Naive thymus-derived CD8-positive, alpha-beta T cell (primary cell): ENCODE measurements around the gene CRTAC1. TPM values are rescaled to one million over a fixed set of nuclear protein-coding genes. Genes with fewer than 3 reads are reported as not detected.

Experiments
- ATAC-seq, 2 donors: fragments of 150-1000 bp; cut with Tn5 transposase in 1 of 2; sonication (Bioruptor Pico), chemical (Tn5 transposase) in 1 of 2; 1 replicate in 1 of 2; 2 replicates in 1 of 2; pipeline ENCODE4 v1.10.0; 2021; ENCODE audit warnings: mild to moderate bottlenecking in 2 of 2, moderate library complexity in 2 of 2
- POLR2A ChIA-PET: fragments of 350-600 bp; sonication (Branson Sonifier 250); formaldehyde crosslinking; loops from one replicate; lab custom pipeline; 2021; ENCODE audit warnings: antibody characterized with exemption; lab: Charles Lee
- DNase-seq, 10 donors: peaks; one replicate each; pipeline versions ENCODE4 v3.0.0 to v3.0.0-alpha.2; 2020 to 2022
- H3K27ac Mint-ChIP-seq, 10 donors: one replicate each; pipeline ENCODE4 v1.8.0; 2020 to 2022; ENCODE audit warnings: mild to moderate bottlenecking in 10 of 10, mixed read lengths in 10 of 10, moderate library complexity in 4 of 10, inconsistent platforms in 1 of 10
- H3K27me3 Mint-ChIP-seq, 5 donors: one replicate each; pipeline ENCODE4 v1.8.0; 2021 to 2022; ENCODE audit warnings: mixed read lengths in 5 of 5
- H3K36me3 Mint-ChIP-seq, 3 donors: one replicate each; pipeline ENCODE4 v1.8.0; 2020 to 2022; ENCODE audit warnings: mixed read lengths in 3 of 3, mild to moderate bottlenecking in 2 of 3, inconsistent platforms in 1 of 3
- H3K4me1 Mint-ChIP-seq, 4 donors: one replicate each; pipeline ENCODE4 v1.8.0; 2021 to 2022; ENCODE audit warnings: mixed read lengths in 4 of 4
- H3K4me3 Mint-ChIP-seq, 10 donors: one replicate each; pipeline ENCODE4 v1.8.0; 2020 to 2022; ENCODE audit warnings: mild to moderate bottlenecking in 10 of 10, mixed read lengths in 10 of 10, moderate library complexity in 6 of 10, inconsistent platforms in 1 of 10
- H3K9me3 Mint-ChIP-seq, 9 donors: one replicate each; pipeline ENCODE4 v1.8.0; 2020 to 2022; ENCODE audit warnings: mixed read lengths in 9 of 9, mild to moderate bottlenecking in 3 of 9, inconsistent platforms in 1 of 9, moderate library complexity in 1 of 9
- polyA plus RNA-seq, 3 donors: library from polyadenylated mRNA; unstranded; fragments of 300-500 nt; fragmentation: Illumina TruSeq; gene quantifications; one replicate each; pipeline ENCODE4 v1.2.3, GENCODE V29; 2021
- total RNA-seq, 8 experiments: library from RNA in 2 of 8; stranded (reverse) in 2 of 8; gene quantifications; one replicate each; pipeline ENCODE4 v1.2.3 and lab custom pipeline; 2021 to 2026

Gene CRTAC1
- total and polyA plus RNA-seq, 5 experiments from 2014 or later: not detected

DNA sequence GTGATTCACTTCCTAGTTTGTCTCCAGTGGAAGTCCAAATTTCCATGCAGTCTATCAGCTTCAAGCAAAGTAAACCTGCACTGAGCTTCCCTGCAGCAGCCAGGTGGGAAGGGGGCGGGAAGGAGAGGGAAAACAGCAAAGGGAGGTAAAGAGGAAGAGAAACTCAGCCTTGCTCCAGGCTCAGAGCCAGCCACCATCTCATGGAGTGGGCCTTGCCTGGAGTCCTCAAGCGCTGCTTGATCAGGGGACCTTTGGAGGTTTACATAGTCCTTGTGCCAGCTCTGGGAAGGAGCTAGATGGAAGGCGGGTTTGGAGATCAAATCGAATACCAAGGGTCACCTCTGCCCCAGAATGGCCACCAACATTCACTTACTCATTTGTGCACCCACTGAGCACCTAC, 7.4 kb downstream of the CRTAC1 start:
- Mint-ChIP-seq H3K27me3 (peaks cover 14 to 49% (median 37%) of the 10 kb centered on the region in 5 donors), H3K9me3 (no peaks in the 10 kb centered on the region)
- ATAC-seq: no peak

DNA sequence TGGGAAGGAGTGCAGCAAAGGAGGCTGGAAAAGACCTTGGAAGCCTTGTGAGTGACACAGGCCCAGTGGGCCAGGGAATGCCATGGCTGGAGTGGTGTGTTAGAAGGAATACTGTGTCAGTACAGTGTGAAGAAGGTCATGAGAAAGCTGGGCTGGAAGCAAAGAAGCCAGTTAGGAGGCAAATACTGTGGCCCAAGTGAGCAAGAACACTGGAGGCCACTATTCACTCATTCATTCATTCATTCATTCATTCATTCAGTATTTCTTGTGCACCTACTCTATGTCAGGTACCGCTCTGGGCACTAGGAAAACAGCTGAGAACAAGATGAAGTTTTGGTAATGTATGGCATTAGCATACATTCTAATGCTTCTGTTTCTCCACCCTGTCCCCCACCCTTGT, 9.6 kb downstream of the CRTAC1 start:
- Mint-ChIP-seq H3K4me3 (no peak overlapping the region), H3K27ac (no peak overlapping the region), H3K27me3 (peaks cover 11 to 41% (median 30%) of the 10 kb centered on the region in 5 donors), H3K4me1 (no peaks in the 10 kb centered on the region), H3K9me3 (no peaks in the 10 kb centered on the region), H3K36me3 (no peaks in the 10 kb centered on the region)
- POLR2A ChIA-PET: no interaction called here
- no peak for ATAC-seq
- no peak for DNase-seq

More for the DNA sequence above, 7.4 kb downstream of the CRTAC1 start:
- Mint-ChIP-seq H3K36me3 (no peaks in the 10 kb centered on the region), H3K27ac (no peak overlapping the region), H3K4me3 (no peak overlapping the region), H3K4me1 (peaks cover 0 to 2% (median 0%) of the 10 kb centered on the region in 4 donors)
- POLR2A ChIA-PET: no interaction called here
- DNase-seq: no peak

DNA sequence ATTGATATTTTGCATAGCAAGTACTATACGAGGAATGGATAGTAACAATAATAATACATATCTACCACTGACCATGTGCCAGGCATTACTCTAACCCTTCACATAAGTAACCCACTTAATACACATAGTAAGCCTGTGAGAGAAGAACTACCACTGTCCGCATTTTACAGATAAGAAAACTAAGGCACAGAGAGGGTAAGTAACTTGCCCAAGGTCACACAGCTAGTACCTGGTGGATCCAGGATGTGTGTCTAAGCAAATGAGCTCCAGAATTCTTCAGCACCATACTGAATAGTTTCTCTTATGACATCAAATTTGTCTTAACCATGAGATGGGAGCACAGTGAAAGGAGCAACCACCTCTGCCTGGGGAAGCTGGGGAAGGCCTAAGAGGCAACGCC, 10.2 kb downstream of the CRTAC1 start:
- Mint-ChIP-seq H3K27ac (no peak overlapping the region), H3K9me3 (no peaks in the 10 kb centered on the region), H3K36me3 (no peaks in the 10 kb centered on the region), H3K27me3 (peaks cover 11 to 40% (median 26%) of the 10 kb centered on the region in 5 donors), H3K4me1 (no peaks in the 10 kb centered on the region), H3K4me3 (no peak overlapping the region)
- no peak for ATAC-seq
- no peak for DNase-seq
- POLR2A ChIA-PET: no interaction called here

DNA sequence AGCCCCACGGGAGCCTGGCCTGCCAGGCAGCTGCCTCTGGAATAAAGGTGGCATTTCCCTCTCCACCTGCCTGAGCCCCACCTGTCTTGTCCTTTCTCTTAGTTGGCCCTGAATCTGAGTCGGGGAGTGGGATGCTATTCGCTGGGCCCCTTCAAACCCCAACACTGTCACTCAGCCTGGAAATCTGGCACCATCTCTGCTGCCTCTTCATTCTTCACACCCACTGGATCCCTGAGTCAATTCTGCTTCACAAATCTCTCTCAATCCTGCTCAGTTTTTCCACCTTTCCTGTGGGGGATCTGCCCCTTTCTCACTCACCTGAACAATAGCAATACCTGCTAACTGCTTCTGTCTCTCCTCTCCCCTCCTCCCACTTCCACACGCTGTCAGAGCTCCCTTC, 10.6 kb downstream of the CRTAC1 start:
- POLR2A ChIA-PET: no interaction called here
- Mint-ChIP-seq H3K36me3 (no peaks in the 10 kb centered on the region), H3K9me3 (no peaks in the 10 kb centered on the region), H3K27ac (no peak overlapping the region), H3K4me1 (no peaks in the 10 kb centered on the region), H3K4me3 (no peak overlapping the region), H3K27me3 (peaks cover 8 to 36% (median 22%) of the 10 kb centered on the region in 5 donors)
- ATAC-seq: no peak
- DNase-seq: no peak

DNA sequence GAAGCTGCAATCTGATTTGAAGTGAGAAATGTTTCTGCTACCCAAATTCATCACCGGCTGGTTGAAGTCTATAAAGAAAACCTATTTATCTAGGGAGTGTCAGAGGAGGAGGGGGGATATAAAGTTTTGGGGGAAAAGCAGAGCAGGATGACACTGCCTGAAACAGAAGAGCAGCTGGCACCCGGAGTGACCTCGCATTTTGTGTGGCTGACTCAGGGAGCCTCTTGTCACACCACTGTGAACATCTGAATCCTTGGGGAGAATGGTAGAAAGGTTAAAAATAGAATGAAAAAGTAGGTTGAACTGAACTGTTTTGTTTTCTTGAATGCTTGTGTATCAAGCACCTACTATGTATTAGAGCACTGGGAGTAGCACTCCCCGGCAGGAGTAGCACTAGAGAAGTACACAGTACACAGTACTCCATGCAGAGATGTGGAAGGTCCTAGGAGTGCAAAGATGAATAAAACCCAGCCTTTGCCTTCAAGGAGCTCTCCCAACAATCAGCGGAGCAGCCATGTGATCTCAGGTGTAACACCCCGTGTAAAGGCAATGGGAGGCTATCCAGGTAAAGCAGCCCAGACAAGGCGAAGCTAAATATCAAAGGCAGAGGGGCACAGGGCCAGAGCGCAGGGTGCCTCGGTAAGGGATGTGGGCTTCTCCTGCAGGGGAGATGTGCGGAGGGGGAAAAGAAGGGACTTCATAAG, 13.5 kb downstream of the CRTAC1 start:
- POLR2A ChIA-PET: no interaction called here

DNA sequence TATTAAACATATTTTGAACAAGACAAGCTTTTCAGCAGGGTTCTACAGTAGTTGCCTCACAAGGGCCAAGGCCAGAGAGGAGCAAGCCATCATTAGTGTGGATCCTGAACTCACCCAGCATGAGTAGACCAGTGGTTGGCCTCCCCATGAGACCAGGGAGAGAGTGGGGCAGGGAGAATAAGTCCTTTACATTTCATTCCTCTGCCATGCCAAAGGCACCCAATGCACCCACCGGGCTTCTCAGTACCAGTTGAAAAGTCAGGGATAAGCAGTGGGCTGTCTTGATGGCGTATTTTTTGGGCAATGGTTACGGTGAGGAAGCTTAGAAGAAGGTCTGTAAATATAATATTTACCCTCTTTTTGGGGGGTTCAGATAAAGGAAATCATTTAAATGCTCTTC, 16.6 kb downstream of the CRTAC1 start:
- Mint-ChIP-seq H3K9me3 (no peaks in the 10 kb centered on the region), H3K27ac (no peak overlapping the region), H3K36me3 (no peaks in the 10 kb centered on the region), H3K4me3 (no peak overlapping the region), H3K27me3 (peaks cover 10 to 46% (median 27%) of the 10 kb centered on the region in 5 donors), H3K4me1 (no peaks in the 10 kb centered on the region)
- POLR2A ChIA-PET: no interaction called here
- ATAC-seq (no peak), DNase-seq (no peak)

More for the DNA sequence above, 13.5 kb downstream of the CRTAC1 start:
- Mint-ChIP-seq H3K4me1 (no peaks in the 10 kb centered on the region), H3K36me3 (no peaks in the 10 kb centered on the region), H3K9me3 (no peaks in the 10 kb centered on the region), H3K27me3 (peaks cover 11 to 49% (median 22%) of the 10 kb centered on the region in 5 donors), H3K4me3 (no peak overlapping the region), H3K27ac (no peak overlapping the region)
- ATAC-seq (no peak), DNase-seq (no peak)

DNA sequence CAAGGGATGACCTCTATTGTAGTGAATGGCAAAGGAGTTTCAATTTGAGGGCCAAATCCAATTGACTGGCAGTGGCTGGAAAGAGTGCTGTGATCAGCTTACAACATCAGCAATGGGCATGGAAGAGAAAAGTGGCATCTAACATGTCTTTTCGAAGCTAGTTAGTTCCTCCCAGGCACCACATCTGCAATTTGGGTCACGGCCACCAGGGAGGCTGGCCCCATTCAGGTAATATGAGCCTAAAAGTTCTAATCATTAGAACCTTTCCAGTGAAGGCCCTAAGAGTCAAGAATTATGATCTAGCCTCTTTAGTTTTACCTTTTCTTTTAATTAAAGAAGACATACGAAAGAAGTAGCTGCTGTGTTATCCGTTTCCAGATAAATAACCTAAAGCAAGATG, 17.3 kb downstream of the CRTAC1 start:
- no peak overlapping the region for H3K4me3 Mint-ChIP-seq
- H3K4me1 Mint-ChIP-seq: no peaks in the 10 kb centered on the region
- DNase-seq (no peak), ATAC-seq (no peak)
- H3K9me3 Mint-ChIP-seq: no peaks in the 10 kb centered on the region
- peaks cover 10 to 53% (median 31%) of the 10 kb centered on the region in 5 donors for H3K27me3 Mint-ChIP-seq
- H3K27ac Mint-ChIP-seq: no peak overlapping the region
- POLR2A ChIA-PET: no interaction called here
- H3K36me3 Mint-ChIP-seq: no peaks in the 10 kb centered on the region

DNA sequence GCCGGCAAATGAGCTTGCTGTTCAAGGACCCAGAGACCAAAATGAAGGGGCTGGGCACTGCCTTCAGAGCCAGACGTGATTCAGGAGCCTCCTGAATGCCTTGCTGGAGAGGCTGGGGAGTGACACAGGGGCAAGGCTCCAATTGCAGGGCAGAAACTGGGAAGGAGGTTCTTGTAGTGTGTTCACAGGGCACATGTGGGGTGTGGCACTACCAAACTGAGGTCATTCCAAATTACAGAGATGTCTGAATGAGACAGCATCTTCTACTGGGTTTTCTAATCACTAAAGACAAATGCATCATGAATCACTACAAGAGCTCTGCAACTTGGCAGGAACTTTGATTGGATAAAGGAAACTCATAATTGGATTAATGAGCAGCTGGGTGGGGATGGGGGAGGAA, 17.8 kb downstream of the CRTAC1 start:
- POLR2A ChIA-PET: no interaction called here
- no peak overlapping the region for H3K27ac Mint-ChIP-seq
- H3K27me3 Mint-ChIP-seq: peaks cover 10 to 58% (median 36%) of the 10 kb centered on the region in 5 donors
- ATAC-seq: no peak
- H3K4me3 Mint-ChIP-seq: no peak overlapping the region
- no peaks in the 10 kb centered on the region for H3K9me3 Mint-ChIP-seq
- H3K36me3 Mint-ChIP-seq: no peaks in the 10 kb centered on the region
- no peaks in the 10 kb centered on the region for H3K4me1 Mint-ChIP-seq
- no peak for DNase-seq

DNA sequence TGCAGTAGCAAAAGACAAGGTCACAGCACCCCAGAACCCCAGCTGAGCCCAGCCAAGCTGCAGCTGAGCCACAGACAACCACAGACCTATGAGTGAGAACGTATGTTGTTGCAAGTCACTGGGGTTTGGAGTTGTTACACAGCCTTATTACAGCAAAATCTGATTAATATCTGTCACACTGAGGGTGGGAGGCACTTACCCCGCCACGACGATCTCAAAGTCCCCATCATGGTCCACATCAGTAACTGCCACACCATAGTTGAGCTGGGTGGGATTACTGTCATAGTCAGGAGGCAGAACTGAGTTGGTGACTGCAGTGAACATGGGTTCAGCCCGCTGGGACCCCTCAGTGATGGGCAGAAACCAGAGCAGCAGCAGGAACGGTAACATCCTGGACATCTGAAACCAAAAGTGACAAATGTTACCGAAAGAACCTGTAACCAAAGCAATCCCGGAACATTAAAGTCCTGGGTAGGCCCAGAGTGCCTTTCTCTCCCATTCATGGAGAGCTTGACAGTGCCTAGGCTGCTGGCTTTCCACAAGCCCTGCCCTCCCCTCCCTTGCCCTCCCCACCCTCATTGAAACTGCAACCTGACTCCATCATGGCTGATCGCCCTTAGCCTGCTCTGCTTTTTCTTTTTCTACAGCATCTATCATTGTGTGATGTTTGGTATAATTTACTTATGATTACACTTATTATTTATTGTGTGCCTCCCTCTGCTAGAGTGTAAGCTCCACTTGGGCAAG, 19.3 kb downstream of the CRTAC1 start:
- Mint-ChIP-seq H3K9me3 (no peaks in the 10 kb centered on the region), H3K4me3 (no peak overlapping the region), H3K27ac (no peak overlapping the region), H3K27me3 (peaks cover 15 to 59% (median 38%) of the 10 kb centered on the region in 5 donors), H3K4me1 (peaks cover 4 to 6% (median 5%) of the 10 kb centered on the region in 4 donors), H3K36me3 (no peaks in the 10 kb centered on the region)
- POLR2A ChIA-PET: no interaction called here
- DNase-seq: no peak
- no peak for ATAC-seq

DNA sequence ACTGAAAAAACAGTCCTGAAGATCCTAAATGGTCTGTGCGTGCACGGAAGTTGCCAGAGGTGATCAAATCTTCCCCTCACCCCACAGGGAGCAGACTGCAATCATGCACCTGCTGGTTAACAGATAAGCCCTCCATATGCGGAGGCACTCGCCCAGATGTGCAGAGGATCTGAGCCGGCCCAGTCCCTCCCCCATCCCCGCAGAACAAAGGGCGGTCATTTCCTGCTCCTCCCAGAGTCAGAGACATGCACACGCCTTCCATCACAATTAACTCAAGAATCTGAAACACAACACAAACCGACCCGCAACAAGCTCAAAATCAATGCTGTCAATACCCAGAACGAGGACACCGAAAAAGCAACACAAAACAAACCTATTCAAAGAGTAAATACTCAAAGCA, 24.2 kb downstream of the CRTAC1 start:
- H3K27ac Mint-ChIP-seq: no peak overlapping the region
- no peaks in the 10 kb centered on the region for H3K9me3 Mint-ChIP-seq
- peaks cover 11 to 28% (median 14%) of the 10 kb centered on the region in 5 donors for H3K27me3 Mint-ChIP-seq
- H3K36me3 Mint-ChIP-seq: no peaks in the 10 kb centered on the region
- peaks cover 4 to 8% (median 7%) of the 10 kb centered on the region in 4 donors for H3K4me1 Mint-ChIP-seq
- peak overlapping the region in 1 of 10 donors; percentile 0 for H3K4me3 Mint-ChIP-seq
- ATAC-seq (no peak), DNase-seq (no peak)
- POLR2A ChIA-PET: no interaction called here

DNA sequence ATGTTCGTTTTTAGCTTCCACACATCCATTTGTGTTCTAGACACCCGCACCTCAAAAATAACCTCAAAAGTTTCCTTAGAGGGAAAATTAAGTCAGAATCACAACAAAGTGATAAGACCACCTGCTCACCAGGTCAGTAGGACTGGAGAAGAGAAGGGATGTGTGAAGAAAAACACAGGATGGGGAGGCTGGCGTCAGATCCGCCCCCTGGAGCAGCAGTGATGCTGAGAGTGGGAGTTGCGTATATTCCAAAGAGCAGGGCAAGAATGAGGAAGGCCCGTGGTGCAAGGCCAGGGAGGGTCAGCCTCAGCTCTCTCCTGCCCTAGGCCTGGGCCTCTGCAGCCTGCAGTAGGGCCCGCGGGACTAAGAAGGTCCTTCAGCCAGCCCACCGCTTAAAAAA, 28.7 kb downstream of the CRTAC1 start:
- peaks cover 0 to 16% (median 9%) of the 10 kb centered on the region in 9 donors for H3K9me3 Mint-ChIP-seq
- ATAC-seq: no peak
- no peak for DNase-seq
- H3K4me3 Mint-ChIP-seq: no peak overlapping the region
- POLR2A ChIA-PET: no interaction called here
- no peak overlapping the region for H3K27ac Mint-ChIP-seq
- peaks cover 5 to 11% (median 8%) of the 10 kb centered on the region in 5 donors for H3K27me3 Mint-ChIP-seq
- peaks cover 4 to 8% (median 7%) of the 10 kb centered on the region in 4 donors for H3K4me1 Mint-ChIP-seq
- peaks cover 0 to 15% (median 0%) of the 10 kb centered on the region in 3 donors for H3K36me3 Mint-ChIP-seq

DNA sequence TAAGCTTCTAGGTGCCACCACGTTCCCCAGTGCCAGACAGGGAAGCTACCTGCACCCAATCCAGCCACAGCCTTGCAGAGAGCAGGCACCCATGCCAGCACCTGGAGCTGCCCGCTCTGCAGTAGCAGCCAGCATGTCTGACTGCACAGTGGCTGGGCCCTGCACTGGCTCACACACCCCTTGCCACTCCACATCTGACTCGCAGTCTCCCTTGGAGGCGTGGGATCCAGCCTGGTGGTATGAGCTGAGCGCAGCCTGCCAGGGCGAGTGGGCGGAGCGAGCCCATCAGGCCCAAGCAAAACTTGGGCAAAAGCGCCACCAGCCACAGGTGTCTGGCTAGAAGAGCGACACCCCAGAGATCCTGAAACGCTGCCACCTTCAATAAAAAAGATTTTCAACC, 30.1 kb downstream of the CRTAC1 start:
- POLR2A ChIA-PET: no interaction called here
- Mint-ChIP-seq H3K27ac (peak overlapping the region in 1 of 10 donors; percentile 29), H3K4me3 (no peak overlapping the region), H3K27me3 (peaks cover 0 to 6% (median 1%) of the 10 kb centered on the region in 5 donors), H3K36me3 (peaks cover 0 to 15% (median 0%) of the 10 kb centered on the region in 3 donors), H3K9me3 (peaks cover 0 to 19% (median 9%) of the 10 kb centered on the region in 9 donors), H3K4me1 (no peaks in the 10 kb centered on the region)
- ATAC-seq: no peak
- DNase-seq: no peak

DNA sequence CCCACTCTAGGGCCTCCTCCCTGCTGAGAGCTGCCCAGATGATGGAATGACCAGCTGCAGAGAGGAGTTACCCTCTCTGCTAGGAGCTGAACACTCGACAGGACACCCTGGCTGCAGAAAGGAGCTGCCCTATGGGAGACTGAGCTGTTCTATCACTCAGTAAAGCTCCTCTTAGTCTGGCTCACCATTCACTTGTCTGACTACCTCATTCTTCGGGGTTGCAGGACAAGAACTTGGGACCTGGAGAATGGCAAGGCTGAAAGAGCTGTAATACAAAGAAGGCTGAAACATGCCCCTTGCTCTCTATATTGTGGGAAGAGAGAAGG, 30.5 kb downstream of the CRTAC1 start:
- H3K4me3 Mint-ChIP-seq: no peak overlapping the region

More for the DNA sequence above, 30.5 kb downstream of the CRTAC1 start:
- POLR2A ChIA-PET: no interaction called here
- ATAC-seq (no peak), DNase-seq (no peak)
- H3K4me1 Mint-ChIP-seq: no peaks in the 10 kb centered on the region
- peaks cover 0 to 15% (median 0%) of the 10 kb centered on the region in 3 donors for H3K36me3 Mint-ChIP-seq
- no peak overlapping the region for H3K27ac Mint-ChIP-seq
- H3K27me3 Mint-ChIP-seq: peaks cover 3 to 9% (median 4%) of the 10 kb centered on the region in 5 donors
- peaks cover 0 to 21% (median 9%) of the 10 kb centered on the region in 9 donors for H3K9me3 Mint-ChIP-seq
